Right lobe of liver (tissue), 6 donors: ENCODE results near the gene LRRC46. TPM values are rescaled to one million over a fixed set of nuclear protein-coding genes. Genes with fewer than 3 reads are reported as not detected.

Experiments
- ATAC-seq, 4 donors: fragments of 200-7000 bp; cut with Tn5 transposase; one replicate each; pipeline ENCODE4 v1.9.1; 2020; ENCODE audit warnings: mild to moderate bottlenecking in 4 of 4, moderate library complexity in 4 of 4
- DNase-seq, 3 donors: peaks; one replicate each; pipeline ENCODE4 v3.0.0-alpha.2; 2020
- H3K27ac ChIP-seq, 3 donors: fragments of 200-600 bp; one replicate each; pipeline ENCODE4 v1.8.0; 2022
- H3K27me3 ChIP-seq, 2 donors: fragments of 200-600 bp; one replicate each; pipeline ENCODE4 v1.8.0; 2022
- H3K36me3 ChIP-seq, 4 donors: fragments of 200-600 bp; sonication (generic) in 1 of 4; one replicate each; pipeline versions ENCODE4 v1.5.1 to v1.8.0; 2017 to 2022; ENCODE audit warnings: control low read depth in 1 of 4
- H3K4me1 ChIP-seq, 4 donors: fragments of 200-600 bp; sonication (generic) in 1 of 4; one replicate each; pipeline versions ENCODE4 v1.5.1 to v1.8.0; 2017 to 2022; ENCODE audit warnings: control low read depth in 1 of 4
- H3K4me3 ChIP-seq, 3 donors: fragments of 200-600 bp; one replicate each; pipeline ENCODE4 v1.8.0; 2022
- H3K9me3 ChIP-seq, 4 donors: fragments of 200-600 bp; sonication (generic) in 1 of 4; one replicate each; pipeline versions ENCODE4 v1.5.1 to v1.8.0; 2017 to 2022; ENCODE audit warnings: control low read depth in 1 of 4
- CTCF ChIP-seq, 4 donors: fragments of 200-600 bp in 3 of 4; fragments of 450-650 bp in 1 of 4; IDR thresholded peaks; one replicate each; pipeline versions ENCODE4 v1.5.1 to v1.8.0; 2016 to 2022; ENCODE audit warnings: antibody characterized with exemption in 4 of 4, mild to moderate bottlenecking in 2 of 4
- POLR2A ChIP-seq: fragments of 450-650 bp; IDR thresholded peaks from one replicate; pipeline ENCODE4 v1.6.1; 2017; ENCODE audit warnings: antibody characterized with exemption, mild to moderate bottlenecking
- WGBS: methylation state at CpG from one replicate; pipeline ENCODE4 v1.1.6; 2018; ENCODE audit warnings: low coverage, low lambda C conversion rate; ENCODE audit not compliant: insufficient coverage; ENCODE audit errors: missing lambda C conversion rate; 5-methylcytosine and 5-hydroxymethylcytosine counted together
- intact Hi-C, 2 donors: fragments of 100-400 bp; cut with DNase I; formaldehyde crosslinking; loops; one replicate each; pipeline versions ENCODE4 v1.11.2 to v1.14.1; 2022
- total RNA-seq, 6 experiments: library from RNA; depleted of rRNA in 2 of 6; stranded (reverse); fragments of >200 nt in 2 of 6; fragmentation: NEBNext Ultra II Directional in 3 of 6; extraction: Animal tissue kit (Norgen Biotek cat#: 25700) in 3 of 6; gene quantifications; one replicate each; pipeline versions ENCODE4 v1.1.0 to v1.2.4, GENCODE V29; 2016 to 2023
- donor health status: DM: no; HTN: yes; CAD: no.
- donor health status: DM: no; HTN: no; CAD: no.
- donor health status: DM: no; HTN: no; CAD: no.
- donor health status: DM: no; HTN: yes; CAD: no.
- donor health status: DM: no; HTN: yes; CAD: no.

The LRRC46 gene
- total RNA-seq, 6 experiments from 2014 or later, result 0.12 to 0.44 (median 0.35) TPM

- DNase-seq, result no peak
- no peaks in the 10 kb centered on the region for H3K4me1 ChIP-seq
- ATAC-seq, result no peak
- no peak for TF ChIP-seq CTCF (IDR thresholded peaks at IDR 0.05)
- no peak for TF ChIP-seq POLR2A
- H3K4me3 ChIP-seq, result no peak overlapping the region
- H3K27me3 ChIP-seq, result no peaks in the 10 kb centered on the region
- no peaks in the 10 kb centered on the region for H3K36me3 ChIP-seq
- 80% methylated on average over 2 of the region's 22 CpGs for WGBS
- H3K9me3 ChIP-seq, result no peaks in the 10 kb centered on the region
- H3K27ac ChIP-seq, result no peak overlapping the region
- intact Hi-C loops, result no loop called here
These were observed 17.9 kb upstream of the LRRC46 start for GRCh38 chr17:47813512-47814031.

- H3K36me3 ChIP-seq, result no peaks in the 10 kb centered on the region
- H3K27me3 ChIP-seq, result no peaks in the 10 kb centered on the region
- H3K4me3 ChIP-seq, result no peak overlapping the region
- TF ChIP-seq CTCF (IDR thresholded peaks at IDR 0.05), result no peak
- TF ChIP-seq POLR2A, result no peak
- ATAC-seq, result no peak
- no peak overlapping the region for H3K27ac ChIP-seq
- H3K9me3 ChIP-seq, result no peaks in the 10 kb centered on the region
- no peak for DNase-seq
- WGBS, result 85% methylated on average over 5 of the region's 21 CpGs
- intact Hi-C loops, result no loop called here
- H3K4me1 ChIP-seq, result no peaks in the 10 kb centered on the region
These were observed 16.2 kb upstream of the LRRC46 start for GRCh38 chr17:47815106-47815918.

GRCh38 chr17:47816111-47816735, 15.2 kb upstream of the LRRC46 start:
- no peak overlapping the region for H3K4me3 ChIP-seq
- no peaks in the 10 kb centered on the region for H3K36me3 ChIP-seq
- H3K27ac ChIP-seq, result no peak overlapping the region
- WGBS, result 100% methylated on average over 1 of the region's 21 CpGs
- H3K27me3 ChIP-seq, result no peaks in the 10 kb centered on the region
- intact Hi-C loops, result no loop called here
- TF ChIP-seq CTCF (IDR thresholded peaks at IDR 0.05) (no peak), POLR2A (no peak)
- ATAC-seq (no peak), DNase-seq (no peak)
- H3K4me1 ChIP-seq, result no peaks in the 10 kb centered on the region
- H3K9me3 ChIP-seq, result no peaks in the 10 kb centered on the region

GRCh38 chr17:47816947-47817346, 14.5 kb upstream of the LRRC46 start:
- no peak for TF ChIP-seq CTCF (IDR thresholded peaks at IDR 0.05)
- TF ChIP-seq POLR2A, result no peak
- Histone ChIP-seq H3K27me3 (no peaks in the 10 kb centered on the region), H3K27ac (no peak overlapping the region), H3K4me3 (no peak overlapping the region), H3K4me1 (no peaks in the 10 kb centered on the region), H3K36me3 (no peaks in the 10 kb centered on the region), H3K9me3 (no peaks in the 10 kb centered on the region)
- ATAC-seq, result no peak
- 91% methylated on average over 9 of the region's 10 CpGs for WGBS
- peak in 1 of 3 donors; percentile 4 for DNase-seq
- intact Hi-C loops, result no loop called here
